B cell (primary cell): Measurements from ENCODE around the gene ST7L. TPM values are rescaled to one million over a fixed set of nuclear protein-coding genes. Genes with fewer than 3 reads are reported as not detected.

Source experiments
- ATAC-seq: fragments of 200-7000 bp; cut with Tn5 transposase; one replicate; pipeline ENCODE4 v1.10.0; 2021; ENCODE audit warnings: low read depth, mild to moderate bottlenecking, moderate number of reproducible peaks, moderate library complexity
- CTCF ChIA-PET: fragments of 350-600 bp; sonication (Branson Sonifier 250); formaldehyde crosslinking; loops from one replicate; lab custom pipeline; 2021; ENCODE audit warnings: antibody characterized with exemption, inconsistent platforms; lab: Charles Lee
- POLR2A ChIA-PET: fragments of 350-600 bp; sonication (Branson Sonifier 250); formaldehyde crosslinking; loops from one replicate; lab custom pipeline; 2021; ENCODE audit warnings: antibody characterized with exemption; lab: Charles Lee
- DNase-seq: peaks from one replicate; pipeline ENCODE4 v3.0.0; 2013
- H2AFZ ChIP-seq: 2 replicates; pipeline ENCODE4 v1.6.1; 2012; ENCODE audit warnings: mild to moderate bottlenecking, low read depth, low read length; ENCODE audit not compliant: insufficient read depth, poor library complexity, severe bottlenecking
- H3K27ac ChIP-seq, 2 donors: 1 replicate in 1 of 2; 2 replicates in 1 of 2; pipeline ENCODE4 v1.5.1; 2012 to 2013; ENCODE audit warnings: low read length in 2 of 2, mild to moderate bottlenecking in 2 of 2, moderate library complexity in 1 of 2
- H3K27me3 ChIP-seq, 4 experiments: fragments of 200-600 bp in 1 of 4; sonication (generic) in 1 of 4; replicated peaks in 1 of 4; 1 replicate in 2 of 4; 2 replicates in 2 of 4; pipeline versions ENCODE4 v1.6.1 to v1.7.0; 2013 to 2016; ENCODE audit warnings: low read length in 3 of 4, mild to moderate bottlenecking in 2 of 4, mixed read lengths in 1 of 4, moderate library complexity in 1 of 4; ENCODE audit not compliant: insufficient read depth in 4 of 4, control insufficient read depth in 3 of 4; ENCODE audit errors: control extremely low read depth in 1 of 4
- H3K36me3 ChIP-seq, 2 experiments: replicated peaks in 1 of 2; 1 replicate in 1 of 2; 2 replicates in 1 of 2; pipeline versions ENCODE4 v1.6.1 to v1.7.1; 2013; ENCODE audit warnings: low read length in 1 of 2; ENCODE audit not compliant: insufficient read depth in 2 of 2, control insufficient read depth in 1 of 2; ENCODE audit errors: control extremely low read depth in 1 of 2, extremely low read depth in 1 of 2
- H3K4me1 ChIP-seq, 2 donors: fragments of 200-600 bp in 1 of 2; sonication (generic) in 1 of 2; 1 replicate in 1 of 2; 2 replicates in 1 of 2; pipeline versions ENCODE4 v1.5.1 to v1.6.1; 2013 to 2017; ENCODE audit warnings: low read length in 2 of 2; ENCODE audit not compliant: control insufficient read depth in 2 of 2, insufficient read depth in 2 of 2
- H3K4me2 ChIP-seq: replicated peaks from 2 replicates; pipeline ENCODE3; 2012; ENCODE audit warnings: mild to moderate bottlenecking, low read depth, low read length; ENCODE audit not compliant: poor library complexity, severe bottlenecking
- H3K4me3 ChIP-seq, 5 experiments: fragments of 200-600 bp in 1 of 5; sonication (generic) in 1 of 5; 1 replicate in 3 of 5; 2 replicates in 2 of 5; pipeline versions ENCODE4 v1.5.1 to v1.7.0; 2011 to 2016; ENCODE audit warnings: low read length in 4 of 5, mild to moderate bottlenecking in 4 of 5, low read depth in 2 of 5, control low read depth in 1 of 5, moderate library complexity in 1 of 5; ENCODE audit not compliant: insufficient read depth in 1 of 5; ENCODE audit errors: control extremely low read depth in 1 of 5, extremely low read depth in 1 of 5
- H3K79me2 ChIP-seq: fragments of 200-600 bp; sonication (generic); one replicate; pipeline ENCODE4 v1.6.0; 2016; ENCODE audit warnings: low read length; ENCODE audit not compliant: control insufficient read depth, insufficient read depth
- H3K9ac ChIP-seq: fragments of 200-600 bp; sonication (generic); 2 replicates; pipeline ENCODE4 v1.6.1; 2017; ENCODE audit warnings: mild to moderate bottlenecking, low read length, moderate library complexity
- H3K9me3 ChIP-seq, 3 donors: one replicate each; pipeline versions ENCODE4 v1.6.1 to v1.7.1; 2013; ENCODE audit warnings: low read length in 2 of 3; ENCODE audit not compliant: control insufficient read depth in 2 of 3, insufficient read depth in 1 of 3; ENCODE audit errors: control extremely low read depth in 1 of 3
- H4K20me1 ChIP-seq: 2 replicates; pipeline ENCODE4 v1.6.0; 2012; ENCODE audit warnings: mild to moderate bottlenecking, low read length; ENCODE audit not compliant: insufficient read depth, control insufficient read depth, poor library complexity, severe bottlenecking
- H3K27ac Mint-ChIP-seq: one replicate; pipeline ENCODE4 v1.8.0; 2021; ENCODE audit warnings: mixed read lengths
- H3K27me3 Mint-ChIP-seq: one replicate; pipeline ENCODE4 v1.8.0; 2021; ENCODE audit warnings: mixed read lengths
- H3K4me1 Mint-ChIP-seq: one replicate; pipeline ENCODE4 v1.8.0; 2021; ENCODE audit warnings: mixed read lengths
- H3K4me3 Mint-ChIP-seq: one replicate; pipeline ENCODE4 v1.8.0; 2021; ENCODE audit warnings: mixed read lengths
- H3K9me3 Mint-ChIP-seq: one replicate; pipeline ENCODE4 v1.8.0; 2022; ENCODE audit warnings: mixed read lengths; ENCODE audit not compliant: insufficient read depth
- CTCF ChIP-seq: fragments of 200-600 bp; IDR thresholded peaks from one replicate; pipeline ENCODE4 v1.8.0; 2022; ENCODE audit warnings: antibody characterized with exemption, mild to moderate bottlenecking
- EZH2 ChIP-seq: IDR thresholded peaks from 2 replicates; pipeline ENCODE4 v1.6.1; 2012; ENCODE audit warnings: borderline replicate concordance, low read depth, mild to moderate bottlenecking, moderate library complexity, low read length; ENCODE audit not compliant: insufficient read depth, poor library complexity, severe bottlenecking
- WGBS: methylation state at CpG from one replicate; pipeline ENCODE4 v1.1.5; 2013; ENCODE audit warnings: missing lambda C conversion rate; ENCODE audit not compliant: insufficient coverage; 5-methylcytosine and 5-hydroxymethylcytosine counted together
- intact Hi-C: fragments of 100-400 bp; cut with micrococcal nuclease; formaldehyde crosslinking; loops from one replicate; pipeline ENCODE4 v1.10.0; 2022
- polyA plus RNA-seq: library from polyadenylated mRNA; depleted of rRNA; stranded (reverse); fragments of >200 nt; gene quantifications from 2 replicates; pipeline ENCODE4 v1.2.3, GENCODE V29; 2012
- total RNA-seq, 2 donors: library from RNA; stranded (reverse); fragments of 120-200 nt in 1 of 2; gene quantifications; 1 replicate in 1 of 2; 2 replicates in 1 of 2; pipeline versions ENCODE4 v1.2.3 to v1.2.4, GENCODE V29; 2013 to 2022

The ST7L gene
- total and polyA plus RNA-seq, 2 donors (not counting 1 experiment from before 2014, with no cell fraction given) = 13.1 to 16.4 TPM

DNA sequence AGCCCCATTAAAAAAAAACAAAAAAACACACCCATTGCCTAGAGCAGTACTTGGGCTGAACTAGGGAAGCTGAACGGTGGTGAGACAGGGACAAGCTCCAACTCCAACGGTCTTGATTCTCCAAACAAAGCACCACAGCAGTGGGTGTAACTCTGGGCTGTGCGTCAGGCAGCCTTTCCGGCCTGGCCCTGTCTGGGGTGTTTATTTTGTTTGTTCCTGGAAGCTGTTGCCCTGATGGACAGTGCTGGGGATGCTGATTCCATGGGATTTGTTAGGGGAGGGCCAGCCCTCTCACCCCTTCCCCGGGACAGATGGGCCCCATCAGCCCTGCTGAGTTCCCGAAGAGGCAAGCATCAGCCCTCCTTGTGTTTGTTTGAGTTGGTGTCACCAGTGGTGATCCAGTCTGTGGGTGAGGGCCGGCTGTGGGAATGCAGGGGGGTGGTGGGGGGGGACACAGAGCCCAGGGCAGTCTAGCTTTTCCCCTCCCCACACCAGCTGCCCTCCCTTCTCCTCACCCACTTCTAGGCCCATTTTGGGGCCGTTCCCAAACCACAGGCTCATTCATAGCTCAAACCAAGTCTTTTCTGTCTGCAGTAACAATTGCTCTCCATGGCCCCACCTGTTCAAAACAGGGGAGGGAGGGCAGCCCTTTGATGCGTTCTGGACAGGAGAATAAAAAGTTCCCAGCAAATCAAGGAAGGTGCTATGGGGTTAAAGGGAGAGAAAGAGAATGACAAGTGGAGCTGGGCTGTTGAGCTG lies 105.7 kb downstream of the ST7L start:
- H3K27me3 ChIP-seq = peaks cover 0 to 22% (median 5%) of the 10 kb centered on the region in 4 experiments
- no peak overlapping the region for H3K9ac ChIP-seq
- Mint-ChIP-seq H3K9me3 (no peaks in the 10 kb centered on the region), H3K4me1 (peaks cover 2% of the 10 kb centered on the region), H3K27me3 (no peaks in the 10 kb centered on the region), H3K4me3 (no peak overlapping the region), H3K27ac (no peak overlapping the region)
- peaks cover 6% of the 10 kb centered on the region in 2 donors for H3K4me1 ChIP-seq
- H3K4me3 ChIP-seq = no peak overlapping the region
- no peaks in the 10 kb centered on the region for H3K36me3 ChIP-seq
- no peak for TF ChIP-seq EZH2
- no peak for TF ChIP-seq CTCF
- CTCF ChIA-PET = no interaction called here
- H3K4me2 ChIP-seq = no peak overlapping the region
- intact Hi-C loops = no loop called here
- DNase-seq (no peak), ATAC-seq (no peak)
- H3K79me2 ChIP-seq = no peaks in the 10 kb centered on the region
- H2AFZ ChIP-seq = no peak overlapping the region
- no peak overlapping the region for H3K27ac ChIP-seq
- 89% methylated on average over 5 of the region's 9 CpGs for WGBS
- POLR2A ChIA-PET = no interaction called here
- no peaks in the 10 kb centered on the region for H4K20me1 ChIP-seq
- H3K9me3 ChIP-seq = peaks cover 0 to under 1% (median 0%) of the 10 kb centered on the region in 3 donors

DNA sequence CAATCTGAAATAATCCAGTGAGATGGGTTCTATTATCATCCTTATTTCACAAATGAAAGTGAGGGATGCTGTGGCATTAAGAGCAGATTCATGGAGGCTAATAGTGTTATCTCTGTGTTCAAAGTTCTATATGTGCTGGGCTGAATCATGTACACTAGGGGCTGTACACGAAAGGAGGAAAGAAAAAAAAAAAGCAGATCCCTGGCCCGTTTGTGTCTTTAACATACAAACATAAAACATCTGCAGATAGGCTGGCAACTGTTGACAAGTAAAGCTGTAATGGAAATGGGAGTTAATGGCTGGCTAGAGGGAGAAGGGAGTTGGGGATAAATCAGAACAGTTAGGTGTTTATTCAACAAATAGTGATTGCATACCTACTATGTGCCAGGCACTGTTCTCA lies 107.0 kb downstream of the ST7L start:
- Histone ChIP-seq H3K4me2 (no peak overlapping the region), H3K36me3 (no peaks in the 10 kb centered on the region), H3K4me1 (peaks cover 19 to 20% of the 10 kb centered on the region in 2 donors), H2AFZ (no peak overlapping the region), H3K27me3 (peaks cover 0 to 36% (median 12%) of the 10 kb centered on the region in 4 experiments), H3K27ac (no peak overlapping the region), H3K4me3 (no peak overlapping the region), H4K20me1 (no peaks in the 10 kb centered on the region), H3K9ac (no peak overlapping the region), H3K9me3 (peaks cover 0 to 10% (median 0%) of the 10 kb centered on the region in 3 donors), H3K79me2 (no peaks in the 10 kb centered on the region)
- DNase-seq (no peak), ATAC-seq (no peak)
- intact Hi-C loops = no loop called here
- no peak for TF ChIP-seq EZH2
- TF ChIP-seq CTCF = no peak
- Mint-ChIP-seq H3K4me1 (peaks cover 11% of the 10 kb centered on the region), H3K27me3 (peaks cover 4% of the 10 kb centered on the region), H3K9me3 (no peaks in the 10 kb centered on the region), H3K27ac (no peak overlapping the region), H3K4me3 (no peak overlapping the region)
- no CpG with 5 or more reads among the region's 2 CpGs for WGBS
- ChIA-PET POLR2A (no interaction called here), CTCF (interaction anchor here (0.6 to 1.5 kb wide), 2 partner anchors 10 to 176 kb away, joined by 4 to 7 read pairs; no protein-coding TSS in a partner anchor)
